ENCODE data around the gene CPS1. TPM values are rescaled to one million over a fixed set of nuclear protein-coding genes. Genes with fewer than 3 reads are reported as not detected.

The CPS1 gene
- total RNA-seq, 4 donors from 2014 or later: 2.3 to 9.5 (median 2.9) TPM

DNA sequence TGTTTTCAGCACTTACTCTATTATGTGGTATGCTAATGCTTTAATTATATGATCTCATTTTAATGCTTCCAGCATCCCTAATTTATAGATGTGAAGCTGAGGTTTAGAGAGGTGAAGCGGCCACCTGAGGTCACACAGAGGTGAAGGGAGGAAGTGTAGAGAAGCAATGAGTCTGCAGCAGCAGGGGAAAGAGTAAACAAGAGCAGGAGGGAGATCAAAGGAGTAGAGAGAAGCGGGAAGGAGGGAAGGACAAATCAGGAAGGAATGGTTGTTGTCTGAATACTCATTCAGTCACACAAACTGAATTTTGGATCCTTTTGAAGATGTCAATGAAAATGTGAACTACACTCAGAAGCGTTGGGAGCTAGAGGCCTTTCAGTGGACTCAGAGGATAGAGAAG, 130.0 kb downstream of the CPS1 start:
- no peak for ATAC-seq (ENCODE audit: low FRiP score)
- DNase-seq (ENCODE audit: low spot score): no peak
- TF ChIP-seq, protein P1, sequence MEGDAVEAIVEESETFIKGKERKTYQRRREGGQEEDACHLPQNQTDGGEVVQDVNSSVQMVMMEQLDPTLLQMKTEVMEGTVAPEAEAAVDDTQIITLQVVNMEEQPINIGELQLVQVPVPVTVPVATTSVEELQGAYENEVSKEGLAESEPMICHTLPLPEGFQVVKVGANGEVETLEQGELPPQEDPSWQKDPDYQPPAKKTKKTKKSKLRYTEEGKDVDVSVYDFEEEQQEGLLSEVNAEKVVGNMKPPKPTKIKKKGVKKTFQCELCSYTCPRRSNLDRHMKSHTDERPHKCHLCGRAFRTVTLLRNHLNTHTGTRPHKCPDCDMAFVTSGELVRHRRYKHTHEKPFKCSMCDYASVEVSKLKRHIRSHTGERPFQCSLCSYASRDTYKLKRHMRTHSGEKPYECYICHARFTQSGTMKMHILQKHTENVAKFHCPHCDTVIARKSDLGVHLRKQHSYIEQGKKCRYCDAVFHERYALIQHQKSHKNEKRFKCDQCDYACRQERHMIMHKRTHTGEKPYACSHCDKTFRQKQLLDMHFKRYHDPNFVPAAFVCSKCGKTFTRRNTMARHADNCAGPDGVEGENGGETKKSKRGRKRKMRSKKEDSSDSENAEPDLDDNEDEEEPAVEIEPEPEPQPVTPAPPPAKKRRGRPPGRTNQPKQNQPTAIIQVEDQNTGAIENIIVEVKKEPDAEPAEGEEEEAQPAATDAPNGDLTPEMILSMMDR (IDR thresholded peaks at IDR 0.05): no peak

DNA sequence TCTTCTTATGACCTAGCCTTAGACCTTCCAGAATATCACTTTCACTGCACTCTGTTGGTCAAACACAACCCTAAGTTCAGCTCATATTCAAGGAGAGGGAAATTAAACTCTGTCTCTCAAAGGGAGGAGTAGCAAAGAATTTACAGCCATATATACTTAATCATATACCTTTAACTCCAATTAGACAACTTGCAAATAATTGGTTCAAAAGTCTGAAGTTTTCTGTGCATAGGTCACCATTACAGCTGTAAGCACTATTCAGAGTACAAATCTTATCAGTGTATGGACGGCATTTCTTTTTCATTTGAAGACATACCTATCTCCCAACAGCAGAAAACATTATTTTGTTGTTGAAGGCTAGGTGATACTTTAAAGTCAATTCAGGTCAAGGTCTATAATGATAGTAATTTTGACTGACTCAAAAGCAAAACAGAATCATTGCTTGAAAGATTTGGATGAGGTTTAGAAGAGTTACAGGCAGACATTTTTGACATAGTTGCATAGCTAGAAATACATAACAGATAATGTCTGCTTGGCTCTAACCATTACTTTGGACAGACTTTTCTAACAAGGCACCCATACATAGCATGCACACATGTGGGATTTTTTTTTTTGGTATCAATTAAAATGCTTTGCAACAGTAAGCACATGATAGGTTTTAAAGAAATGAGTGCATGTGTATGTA, 131.5 kb downstream of the CPS1 start:
- ATAC-seq (ENCODE audit: low FRiP score) (no peak), DNase-seq (ENCODE audit: low spot score) (no peak)
- TF ChIP-seq, protein P1 (IDR thresholded peaks at IDR 0.05): no peak

DNA sequence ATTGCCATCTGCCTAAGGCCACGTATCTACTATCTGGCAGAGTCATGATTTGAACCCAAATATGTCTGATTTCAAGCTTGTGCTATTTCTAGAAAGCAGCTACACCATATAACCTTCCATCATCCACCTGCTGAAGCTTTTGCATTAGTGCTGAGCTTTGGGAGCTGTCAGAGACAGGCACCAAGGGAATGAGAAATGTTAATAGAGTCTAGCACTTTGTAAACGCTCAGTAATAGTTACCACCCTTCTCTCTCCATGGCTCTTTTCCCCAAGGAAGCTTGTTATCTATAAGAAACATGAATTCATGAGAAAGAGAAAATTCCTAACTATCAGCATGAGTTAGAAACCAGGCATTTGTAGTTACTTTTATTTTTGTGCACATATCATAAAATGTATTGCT, 151.5 kb downstream of the CPS1 start:
- no peak for DNase-seq (ENCODE audit: low spot score)
- TF ChIP-seq, protein P1 (IDR thresholded peaks at IDR 0.05): no peak
- no peak for ATAC-seq (ENCODE audit: low FRiP score)

DNA sequence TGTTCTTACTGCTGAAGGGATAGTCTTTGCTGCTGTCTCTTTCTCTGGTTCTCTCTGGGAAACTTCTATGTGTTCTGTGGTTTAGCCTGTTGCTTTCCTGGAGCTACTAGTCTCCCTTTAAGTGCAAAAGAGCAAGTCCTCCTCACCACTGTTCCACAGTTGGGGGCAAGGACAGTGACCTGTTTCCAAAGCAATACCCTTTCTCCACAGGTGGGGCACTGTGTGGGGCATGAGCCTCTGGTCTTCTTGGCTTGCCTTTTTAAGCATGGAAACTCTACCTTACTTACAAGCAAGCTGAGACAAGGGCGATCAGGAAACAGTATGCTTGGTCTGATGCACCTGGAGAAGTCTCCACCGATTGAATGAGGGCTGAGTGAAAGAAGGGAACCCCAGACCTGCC, 156.7 kb downstream of the CPS1 start:
- TF ChIP-seq, protein P1 (IDR thresholded peaks at IDR 0.05): no peak
- ATAC-seq (ENCODE audit: low FRiP score) (no peak), DNase-seq (ENCODE audit: low spot score) (no peak)

DNA sequence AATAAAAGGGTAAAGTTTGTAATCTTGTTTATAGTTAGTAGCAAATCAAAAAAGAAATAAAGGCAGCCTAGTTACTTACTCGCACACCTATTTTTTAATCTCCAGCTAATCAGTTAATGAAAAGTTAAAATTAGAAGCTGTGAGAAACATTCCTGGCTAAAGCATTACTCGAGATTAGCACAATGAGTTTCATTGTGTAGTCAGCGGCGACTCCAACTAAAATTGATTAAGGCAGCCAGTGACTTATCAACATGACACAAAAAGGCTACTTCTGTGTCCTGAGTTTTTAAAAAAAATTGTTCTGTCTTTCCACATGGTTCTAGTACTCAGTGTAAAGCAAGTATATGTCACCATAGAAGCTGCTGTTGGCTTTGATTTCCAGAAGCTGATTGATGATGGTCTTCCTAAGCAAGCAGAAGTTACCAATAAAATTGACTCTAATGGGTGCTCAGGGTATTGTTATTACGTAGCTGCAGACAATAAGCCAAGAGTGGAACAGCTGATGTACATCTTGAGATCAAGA, 159.2 kb downstream of the CPS1 start:
- no peak for ATAC-seq (ENCODE audit: low FRiP score)
- TF ChIP-seq, protein P1 (IDR thresholded peaks at IDR 0.05): no peak
- DNase-seq (ENCODE audit: low spot score): no peak

DNA sequence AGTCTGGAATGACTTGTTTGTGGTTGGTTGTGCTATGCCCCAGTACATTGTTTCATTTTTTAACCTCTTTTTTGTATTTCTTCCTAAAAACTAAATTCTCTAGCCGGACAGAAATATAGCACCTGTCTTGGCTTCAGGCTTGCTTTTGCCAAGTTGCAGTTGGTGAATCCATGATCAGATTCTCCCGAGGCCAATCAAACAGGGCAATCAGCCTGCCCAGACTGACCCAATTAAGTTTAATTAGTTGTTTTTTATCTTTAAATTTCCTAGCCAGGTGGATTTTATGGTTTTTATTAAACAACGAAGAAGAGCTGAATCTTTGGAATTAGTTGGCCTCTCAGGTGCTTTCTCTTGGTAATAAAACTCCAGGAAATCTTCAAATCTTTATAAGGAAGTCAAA, 162.1 kb downstream of the CPS1 start:
- TF ChIP-seq, protein P1 (IDR thresholded peaks at IDR 0.05): no peak
- DNase-seq (ENCODE audit: low spot score) (no peak), ATAC-seq (ENCODE audit: low FRiP score) (no peak)

DNA sequence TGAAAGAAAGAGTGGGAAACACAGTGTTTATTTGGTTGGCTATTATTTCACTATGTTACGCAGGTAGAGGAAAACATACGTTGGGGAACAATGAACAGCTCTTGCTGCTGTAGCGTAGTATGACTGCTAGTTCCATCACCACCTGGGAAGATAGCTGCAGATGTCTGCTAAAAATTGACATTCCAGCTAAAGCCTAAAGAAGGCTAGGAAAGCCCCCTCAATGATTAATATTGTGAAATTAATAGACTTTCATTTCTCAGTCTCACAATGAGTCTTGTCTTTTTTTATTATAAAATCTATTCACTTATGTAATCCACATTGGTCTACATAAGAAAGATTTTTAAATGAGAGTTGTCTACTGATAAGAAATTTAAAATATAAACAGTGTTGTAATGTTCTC, 165.7 kb downstream of the CPS1 start:
- DNase-seq (ENCODE audit: low spot score) (no peak), ATAC-seq (ENCODE audit: low FRiP score) (no peak)
- TF ChIP-seq, protein P1 (IDR thresholded peaks at IDR 0.05): no peak

Data from omental fat pad (tissue), 4 donors.